Mesothelial cell of epicardium (in vitro differentiated cells): Measurements from ENCODE around the gene DLGAP1. TPM values are rescaled to one million over a fixed set of nuclear protein-coding genes. Genes with fewer than 3 reads are reported as not detected.

Experiments used
- DNase-seq, 2 experiments: peaks; one replicate each; pipeline ENCODE4 v3.0.0; 2021; ENCODE audit warnings: low spot score in 2 of 2; ENCODE audit not compliant: unreplicated experiment in 2 of 2
- H3K27ac Mint-ChIP-seq: 2 replicates; pipeline ENCODE4 v1.8.0; 2021; ENCODE audit warnings: mixed read lengths
- H3K27me3 Mint-ChIP-seq: 2 replicates; pipeline ENCODE4 v1.8.0; 2021; ENCODE audit warnings: low read depth, mixed read lengths
- H3K36me3 Mint-ChIP-seq: 2 replicates; pipeline ENCODE4 v1.8.0; 2021; ENCODE audit warnings: mixed read lengths
- H3K4me1 Mint-ChIP-seq: 2 replicates; pipeline ENCODE4 v1.8.0; 2021; ENCODE audit warnings: mixed read lengths
- H3K4me3 Mint-ChIP-seq: 2 replicates; pipeline ENCODE4 v1.8.0; 2021; ENCODE audit warnings: mild to moderate bottlenecking, moderate library complexity, mixed read lengths
- H3K9me3 Mint-ChIP-seq: 2 replicates; pipeline ENCODE4 v1.8.0; 2021; ENCODE audit warnings: mixed read lengths
- CTCF ChIP-seq: fragments of 200-600 bp; sonication (generic); IDR thresholded peaks from one replicate; pipeline ENCODE4 v1.5.0; 2021; ENCODE audit warnings: antibody characterized with exemption; ENCODE audit not compliant: unreplicated experiment
- total RNA-seq: library from RNA; stranded (reverse); gene quantifications from 3 replicates; pipeline ENCODE4 v1.2.1, GENCODE V29; 2021

DLGAP1 gene
- total RNA-seq, 1 donor from 2014 or later, result 4.6 TPM

DNA sequence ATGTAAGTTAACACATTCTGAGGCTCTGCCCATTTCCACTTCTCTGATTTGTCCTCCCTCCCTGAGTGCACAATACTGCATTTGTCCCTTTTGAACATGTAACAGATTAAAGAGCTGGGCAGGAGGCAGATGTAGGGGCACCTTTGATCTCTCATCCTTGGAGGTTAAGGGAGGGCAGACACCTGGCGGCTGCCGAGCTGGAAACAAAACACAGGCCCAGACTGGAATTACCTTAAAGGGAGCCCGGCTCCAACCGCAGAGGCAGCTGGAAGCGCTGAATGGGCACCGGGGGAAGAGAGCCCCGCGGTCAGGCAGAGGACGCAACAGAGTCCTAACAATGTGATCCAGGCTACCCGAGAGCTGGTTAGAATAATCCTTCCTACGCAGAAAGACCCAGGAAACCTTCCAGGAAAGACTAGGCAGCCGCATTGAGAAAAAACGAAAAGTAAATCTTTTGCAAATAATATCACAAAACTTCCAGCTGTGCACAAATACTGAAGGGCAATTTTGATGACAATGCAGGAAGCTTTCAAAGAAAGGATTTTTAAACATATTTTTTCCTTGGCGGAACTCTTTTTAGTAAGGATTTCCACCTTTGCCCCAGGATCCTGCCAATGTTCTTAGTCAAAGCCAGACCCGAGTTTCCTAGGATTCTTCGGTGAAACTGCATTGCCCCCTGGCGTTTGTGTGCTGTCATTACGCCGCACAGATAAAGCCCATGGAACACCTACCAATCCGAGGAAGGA lies 789.2 kb downstream of the DLGAP1 start:
- peaks cover 9% of the 10 kb centered on the region for H3K9me3 Mint-ChIP-seq
- H3K27me3 Mint-ChIP-seq, result no peaks in the 10 kb centered on the region
- peaks cover 27% of the 10 kb centered on the region for H3K4me1 Mint-ChIP-seq
- H3K36me3 Mint-ChIP-seq, result peaks cover 3% of the 10 kb centered on the region
- DNase-seq, result peak; percentile 54 to 87
- TF ChIP-seq CTCF, result peak; percentile 96
- peak overlapping the region; percentile 97 for H3K27ac Mint-ChIP-seq
- peak overlapping the region; percentile 57 for H3K4me3 Mint-ChIP-seq

DNA sequence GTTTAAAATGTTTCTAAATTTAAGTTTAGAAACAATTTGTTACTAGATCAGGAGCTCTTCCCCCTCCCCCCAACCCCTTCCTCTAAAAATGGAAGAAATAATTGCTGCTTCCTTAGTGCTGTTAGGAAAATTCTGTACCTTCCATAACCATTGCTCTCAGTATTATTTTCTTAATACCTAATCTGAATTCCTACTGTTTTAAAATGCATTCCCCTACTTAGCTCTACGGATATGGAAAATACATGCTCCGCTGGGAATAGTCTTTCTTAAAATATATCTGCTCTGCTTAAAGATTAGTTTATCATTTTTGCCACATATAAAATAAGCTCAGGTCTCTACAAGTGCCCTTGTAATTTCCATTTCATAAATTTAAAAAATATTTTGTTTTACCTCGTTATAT lies 789.9 kb downstream of the DLGAP1 start:
- Mint-ChIP-seq H3K27ac (peak overlapping the region; percentile 76), H3K4me1 (peaks cover 23% of the 10 kb centered on the region), H3K27me3 (no peaks in the 10 kb centered on the region), H3K4me3 (no peak overlapping the region), H3K9me3 (peaks cover 9% of the 10 kb centered on the region), H3K36me3 (peaks cover 3% of the 10 kb centered on the region)
- TF ChIP-seq CTCF, result no peak
- DNase-seq, result no peak

DNA sequence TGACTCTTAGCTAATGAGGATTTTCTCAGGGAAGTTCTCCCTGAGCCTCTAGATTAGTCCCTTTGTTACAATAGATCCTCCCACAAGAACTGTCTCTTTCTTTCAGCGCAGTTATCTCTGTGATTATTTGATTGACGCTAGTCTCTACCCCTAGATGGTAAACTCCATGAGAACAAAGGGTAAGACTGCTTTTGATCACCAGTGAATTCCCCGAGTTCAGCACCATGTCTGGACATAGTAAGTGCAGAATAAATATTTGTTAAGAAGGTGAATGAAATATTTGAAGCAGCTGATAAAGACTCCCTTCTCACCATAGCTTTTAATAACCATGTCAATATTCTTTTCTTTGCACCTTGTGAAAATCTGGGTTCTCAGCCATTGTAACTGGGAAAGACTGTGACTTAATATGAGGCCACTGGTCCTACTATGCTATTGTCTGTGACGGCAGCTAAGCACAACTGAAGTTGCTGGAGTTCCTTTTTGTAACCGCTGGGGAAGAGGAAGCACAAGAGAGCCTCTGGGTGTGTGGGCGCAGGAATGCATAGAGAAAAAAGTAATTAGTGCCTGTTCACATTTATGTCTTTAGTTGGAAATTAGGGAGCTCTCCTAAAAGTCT lies 790.4 kb downstream of the DLGAP1 start:
- H3K27me3 Mint-ChIP-seq, result no peaks in the 10 kb centered on the region
- H3K36me3 Mint-ChIP-seq, result peaks cover 3% of the 10 kb centered on the region
- peaks cover 21% of the 10 kb centered on the region for H3K4me1 Mint-ChIP-seq
- no peak overlapping the region for H3K4me3 Mint-ChIP-seq
- peak overlapping the region; percentile 76 for H3K27ac Mint-ChIP-seq
- H3K9me3 Mint-ChIP-seq, result peaks cover 9% of the 10 kb centered on the region
- TF ChIP-seq CTCF, result no peak
- no peak for DNase-seq

GRCh38 chr18:3663870-3664512 lies 791.1 kb downstream of the DLGAP1 start:
- no peaks in the 10 kb centered on the region for H3K27me3 Mint-ChIP-seq
- H3K4me3 Mint-ChIP-seq, result no peak overlapping the region
- H3K27ac Mint-ChIP-seq, result peak overlapping the region; percentile 76
- peaks cover 21% of the 10 kb centered on the region for H3K4me1 Mint-ChIP-seq
- TF ChIP-seq CTCF, result no peak
- no peak for DNase-seq
- H3K9me3 Mint-ChIP-seq, result peaks cover 9% of the 10 kb centered on the region
- H3K36me3 Mint-ChIP-seq, result peaks cover 3% of the 10 kb centered on the region

DNA sequence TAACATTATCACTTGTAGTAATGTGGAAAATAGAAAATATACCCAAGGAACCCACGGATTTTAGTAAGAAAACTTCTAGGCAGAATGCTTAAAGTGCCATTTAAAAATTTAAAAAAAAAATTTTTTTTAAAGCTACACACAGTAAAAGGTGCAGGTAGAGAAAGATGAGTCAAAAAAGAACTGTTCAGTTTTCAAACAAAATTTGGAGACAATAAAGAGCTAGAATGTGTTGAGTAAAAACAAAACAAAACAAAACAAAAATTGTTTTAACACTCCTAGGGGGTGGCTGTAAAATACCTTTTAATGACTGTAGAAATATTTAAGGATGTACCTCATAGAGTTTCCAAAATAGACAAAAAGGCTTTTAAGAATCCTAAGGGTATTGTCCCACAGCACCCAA lies 793.1 kb downstream of the DLGAP1 start:
- no peak overlapping the region for H3K27ac Mint-ChIP-seq
- no peaks in the 10 kb centered on the region for H3K27me3 Mint-ChIP-seq
- no peak for TF ChIP-seq CTCF
- H3K36me3 Mint-ChIP-seq, result peaks cover 3% of the 10 kb centered on the region
- H3K9me3 Mint-ChIP-seq, result peaks cover 9% of the 10 kb centered on the region
- peaks cover 21% of the 10 kb centered on the region for H3K4me1 Mint-ChIP-seq
- no peak overlapping the region for H3K4me3 Mint-ChIP-seq
- no peak for DNase-seq
